Measurements from ENCODE around the gene FAM20A. TPM values are rescaled to one million over a fixed set of nuclear protein-coding genes. Genes with fewer than 3 reads are reported as not detected.
"Not testable (repeated sequence)": the region's sequence is repeated elsewhere in the genome, so short reads cannot be mapped to it uniquely, and the experiment has no call there.

FAM20A gene
- total and polyA plus RNA-seq, 2 donors (not counting 1 experiment from before 2014, with no cell fraction given), result 0.96 to 14.9 TPM

- no peak overlapping the region for H2AFZ ChIP-seq (ENCODE audit: low read length)
- peaks cover 7% of the 10 kb centered on the region for H3K36me3 ChIP-seq (ENCODE audit: control insufficient read depth, insufficient read depth, low read length)
- TF ChIP-seq EZH2 (IDR thresholded peaks at IDR 0.05; ENCODE audit: low read length, missing control alignments), result no peak
- no peak for TF ChIP-seq CTCF (conservative IDR thresholded peaks at IDR 0.05 in 1 of 2, IDR thresholded peaks at IDR 0.05 in 1 of 2; ENCODE audit: low read depth in 1 of 2, low read length in 2 of 2)
- H3K27ac ChIP-seq (ENCODE audit: insufficient read depth, low read length), result no peak overlapping the region
- H3K4me2 ChIP-seq (ENCODE audit: extremely low read depth, insufficient read depth, low read length), result no peak overlapping the region
- H3K9me3 ChIP-seq (ENCODE audit: control insufficient read depth, insufficient read depth, low read depth, low read length), result no peaks in the 10 kb centered on the region
- no peaks in the 10 kb centered on the region for H3K27me3 ChIP-seq (ENCODE audit: control insufficient read depth, insufficient read depth, low read length)
- H3K4me3 ChIP-seq (replicated peaks in 1 of 4; ENCODE audit: control extremely low read depth in 1 of 4, insufficient read depth in 1 of 4, low read depth in 3 of 4, low read length in 4 of 4), result no peak overlapping the region
- peaks cover 83% of the 10 kb centered on the region for H3K79me2 ChIP-seq (ENCODE audit: control insufficient read depth, insufficient read depth, low read length)
- peaks cover 2% of the 10 kb centered on the region for H3K4me1 ChIP-seq (ENCODE audit: control insufficient read depth, extremely low read depth, insufficient read depth, low read length)
- no peak overlapping the region for H3K9ac ChIP-seq (ENCODE audit: insufficient read depth, low read length)
- DNase-seq (ENCODE audit: low read depth in 2 of 2), result no peak
- peaks cover 2% of the 10 kb centered on the region for H4K20me1 ChIP-seq (ENCODE audit: control insufficient read depth, extremely low read depth, insufficient read depth, low read length)
These were observed 82.9 kb downstream of the FAM20A start for GRCh38 chr17:68518063-68518815.

DNA sequence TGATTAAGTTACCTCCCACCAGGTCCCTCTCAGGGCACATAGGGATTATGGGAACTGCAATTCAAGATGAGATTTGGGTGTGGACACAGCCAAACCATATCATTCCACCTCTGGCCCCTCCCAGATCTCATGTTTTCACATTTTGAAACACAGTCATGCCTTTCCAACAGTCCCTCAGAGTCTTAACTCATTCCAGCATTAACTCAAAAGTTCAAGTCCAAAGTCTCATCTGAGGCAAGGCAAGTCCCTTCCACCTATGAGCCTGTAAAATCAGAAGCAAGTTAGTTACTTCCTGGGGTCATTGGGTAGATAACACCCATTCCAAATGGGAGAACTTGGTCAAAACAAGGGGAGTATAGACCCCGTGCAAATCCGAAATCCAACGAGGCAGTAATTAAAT, 83.6 kb downstream of the FAM20A start:
- not testable (repeated sequence) for H4K20me1 ChIP-seq (ENCODE audit: control insufficient read depth, extremely low read depth, insufficient read depth, low read length); H3K4me3 ChIP-seq (replicated peaks in 1 of 4; ENCODE audit: control extremely low read depth in 1 of 4, insufficient read depth in 1 of 4, low read depth in 3 of 4, low read length in 4 of 4); H3K9ac ChIP-seq (ENCODE audit: insufficient read depth, low read length); H3K27ac ChIP-seq (ENCODE audit: insufficient read depth, low read length); H3K36me3 ChIP-seq (ENCODE audit: control insufficient read depth, insufficient read depth, low read length); DNase-seq (ENCODE audit: low read depth in 2 of 2); H3K4me2 ChIP-seq (ENCODE audit: extremely low read depth, insufficient read depth, low read length); H2AFZ ChIP-seq (ENCODE audit: low read length); H3K9me3 ChIP-seq (ENCODE audit: control insufficient read depth, insufficient read depth, low read depth, low read length); H3K27me3 ChIP-seq (ENCODE audit: control insufficient read depth, insufficient read depth, low read length); H3K4me1 ChIP-seq (ENCODE audit: control insufficient read depth, extremely low read depth, insufficient read depth, low read length)
- H3K79me2 ChIP-seq (ENCODE audit: control insufficient read depth, insufficient read depth, low read length), result peaks cover 85% of the 10 kb centered on the region

GRCh38 chr17:68516732-68517131, 84.4 kb downstream of the FAM20A start:
- no peaks in the 10 kb centered on the region for H3K27me3 ChIP-seq (ENCODE audit: control insufficient read depth, insufficient read depth, low read length)
- no peak overlapping the region for H3K4me3 ChIP-seq (replicated peaks in 1 of 4; ENCODE audit: control extremely low read depth in 1 of 4, insufficient read depth in 1 of 4, low read depth in 3 of 4, low read length in 4 of 4)
- H4K20me1 ChIP-seq (ENCODE audit: control insufficient read depth, extremely low read depth, insufficient read depth, low read length), result peaks cover 2% of the 10 kb centered on the region
- no peak overlapping the region for H3K4me2 ChIP-seq (ENCODE audit: extremely low read depth, insufficient read depth, low read length)
- peaks cover 7% of the 10 kb centered on the region for H3K36me3 ChIP-seq (ENCODE audit: control insufficient read depth, insufficient read depth, low read length)
- H2AFZ ChIP-seq (ENCODE audit: low read length), result no peak overlapping the region
- peak overlapping the region; percentile 9 for H3K27ac ChIP-seq (ENCODE audit: insufficient read depth, low read length)
- peaks cover 82% of the 10 kb centered on the region for H3K79me2 ChIP-seq (ENCODE audit: control insufficient read depth, insufficient read depth, low read length)
- H3K9me3 ChIP-seq (ENCODE audit: control insufficient read depth, insufficient read depth, low read depth, low read length), result no peaks in the 10 kb centered on the region
- peaks cover 3% of the 10 kb centered on the region for H3K4me1 ChIP-seq (ENCODE audit: control insufficient read depth, extremely low read depth, insufficient read depth, low read length)
- TF ChIP-seq EZH2 (IDR thresholded peaks at IDR 0.05; ENCODE audit: low read length, missing control alignments), result no peak
- TF ChIP-seq CTCF (conservative IDR thresholded peaks at IDR 0.05 in 1 of 2, IDR thresholded peaks at IDR 0.05 in 1 of 2; ENCODE audit: low read depth in 1 of 2, low read length in 2 of 2), result no peak
- DNase-seq (ENCODE audit: low read depth in 2 of 2), result no peak
- no peak overlapping the region for H3K9ac ChIP-seq (ENCODE audit: insufficient read depth, low read length)

Measured in fibroblast of lung (primary cell).